ENCODE results near the gene EML4. TPM values are rescaled to one million over a fixed set of nuclear protein-coding genes. Genes with fewer than 3 reads are reported as not detected.

The EML4 gene
- total and polyA plus RNA-seq, 2 of the 13 experiments (the other 11 are each of a cell fraction or from before 2014, with no cell fraction given): 243 to 476 TPM

DNA sequence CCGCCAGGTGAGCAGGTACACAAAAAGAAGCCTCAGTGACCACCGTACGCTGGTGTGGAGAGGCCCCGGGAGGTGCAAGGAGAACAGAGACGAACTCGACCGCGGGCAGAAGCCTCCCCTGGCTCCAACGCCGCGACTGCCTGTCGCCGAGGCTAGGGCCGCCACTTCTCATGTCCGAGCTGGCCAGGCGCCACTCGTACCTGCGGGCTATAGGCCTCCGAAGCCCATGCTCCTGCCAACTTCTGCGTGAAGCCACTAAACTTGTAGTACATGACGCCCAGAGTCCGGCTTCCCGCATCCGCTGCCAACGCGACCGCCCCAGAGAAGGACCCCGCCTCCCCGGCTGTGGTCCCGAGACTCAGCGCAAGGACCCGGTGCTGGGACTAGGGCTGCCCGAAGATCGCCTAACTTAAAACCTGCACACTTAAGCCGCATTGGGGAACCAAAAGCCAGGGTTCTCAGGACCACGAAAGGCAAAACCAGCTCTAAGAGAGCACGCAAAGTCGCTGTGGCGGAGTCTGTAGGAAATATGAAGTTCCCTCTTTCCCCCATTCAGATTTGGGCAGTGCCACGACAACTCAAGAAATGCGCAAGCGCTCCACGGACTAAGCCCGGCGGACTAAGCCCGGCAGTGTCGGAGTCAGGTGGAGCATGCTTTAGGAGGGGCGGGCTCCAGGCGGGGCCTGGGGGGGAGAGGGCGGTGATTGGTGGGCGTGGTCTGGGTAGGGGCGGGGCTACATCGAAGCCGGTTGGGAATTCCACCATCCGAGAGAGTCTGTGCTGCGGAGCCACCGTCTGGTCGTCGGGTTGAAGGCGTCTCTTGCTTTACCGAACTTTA lies 192.0 kb downstream of the EML4 start, which contains the start of gene COX7A2L (continued):
- TF ChIP-seq, protein P1, sequence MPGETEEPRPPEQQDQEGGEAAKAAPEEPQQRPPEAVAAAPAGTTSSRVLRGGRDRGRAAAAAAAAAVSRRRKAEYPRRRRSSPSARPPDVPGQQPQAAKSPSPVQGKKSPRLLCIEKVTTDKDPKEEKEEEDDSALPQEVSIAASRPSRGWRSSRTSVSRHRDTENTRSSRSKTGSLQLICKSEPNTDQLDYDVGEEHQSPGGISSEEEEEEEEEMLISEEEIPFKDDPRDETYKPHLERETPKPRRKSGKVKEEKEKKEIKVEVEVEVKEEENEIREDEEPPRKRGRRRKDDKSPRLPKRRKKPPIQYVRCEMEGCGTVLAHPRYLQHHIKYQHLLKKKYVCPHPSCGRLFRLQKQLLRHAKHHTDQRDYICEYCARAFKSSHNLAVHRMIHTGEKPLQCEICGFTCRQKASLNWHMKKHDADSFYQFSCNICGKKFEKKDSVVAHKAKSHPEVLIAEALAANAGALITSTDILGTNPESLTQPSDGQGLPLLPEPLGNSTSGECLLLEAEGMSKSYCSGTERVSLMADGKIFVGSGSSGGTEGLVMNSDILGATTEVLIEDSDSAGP (CRISPR knock-in tag; IDR thresholded peaks at IDR 0.05; ENCODE audit: borderline replicate concordance): peak; percentile 89
- TF ChIP-seq RFXANK (CRISPR knock-in tag; IDR thresholded peaks at IDR 0.05) (peak; percentile 88), POLR2AphosphoS2 (IDR thresholded peaks at IDR 0.05; ENCODE audit: low read depth, low read length) (peak; percentile 24), KLF11 (CRISPR knock-in tag; IDR thresholded peaks at IDR 0.05) (peak; percentile 64), PCBP2 (optimal IDR thresholded peaks at IDR 0.05; ENCODE audit: low read depth, low read length, poor library complexity, severe bottlenecking) (no peak), ZNF768 (CRISPR knock-in tag; IDR thresholded peaks at IDR 0.05) (peak; percentile 85; the same call in 1 of the 2 replicates), ZNF761 (CRISPR knock-in tag; conservative IDR thresholded peaks at IDR 0.05) (no peak), NFE2L1 (CRISPR knock-in tag; IDR thresholded peaks at IDR 0.05; ENCODE audit: borderline replicate concordance) (no peak), CEBPG (CRISPR knock-in tag; IDR thresholded peaks at IDR 0.05) (no peak), POGZ (CRISPR knock-in tag; IDR thresholded peaks at IDR 0.05) (peak; percentile 83), SRSF1 (optimal IDR thresholded peaks at IDR 0.05; ENCODE audit: low read depth, low read length) (peak; percentile 31), ZNF205 (CRISPR knock-in tag; IDR thresholded peaks at IDR 0.05) (no peak), BCL6 (CRISPR knock-in tag; IDR thresholded peaks at IDR 0.05) (peak; percentile 14; the same call in 1 of the 2 replicates), ZNF225 (CRISPR knock-in tag; IDR thresholded peaks at IDR 0.05) (peak; percentile 78; the same call in 1 of the 2 replicates), ZNF292 (CRISPR knock-in tag; IDR thresholded peaks at IDR 0.05; ENCODE audit: borderline replicate concordance, low read depth) (peak; percentile 23; the same call in 1 of the 2 replicates), SMAD3 (CRISPR knock-in tag; IDR thresholded peaks at IDR 0.05) (peak; percentile 90)
- TF ChIP-seq, protein P2, sequence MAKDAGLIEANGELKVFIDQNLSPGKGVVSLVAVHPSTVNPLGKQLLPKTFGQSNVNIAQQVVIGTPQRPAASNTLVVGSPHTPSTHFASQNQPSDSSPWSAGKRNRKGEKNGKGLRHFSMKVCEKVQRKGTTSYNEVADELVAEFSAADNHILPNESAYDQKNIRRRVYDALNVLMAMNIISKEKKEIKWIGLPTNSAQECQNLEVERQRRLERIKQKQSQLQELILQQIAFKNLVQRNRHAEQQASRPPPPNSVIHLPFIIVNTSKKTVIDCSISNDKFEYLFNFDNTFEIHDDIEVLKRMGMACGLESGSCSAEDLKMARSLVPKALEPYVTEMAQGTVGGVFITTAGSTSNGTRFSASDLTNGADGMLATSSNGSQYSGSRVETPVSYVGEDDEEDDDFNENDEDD (CRISPR knock-in tag; IDR thresholded peaks at IDR 0.05; ENCODE audit: borderline replicate concordance): peak; percentile 67; the same call in 1 of the 2 replicates
- TF ChIP-seq, protein P3, sequence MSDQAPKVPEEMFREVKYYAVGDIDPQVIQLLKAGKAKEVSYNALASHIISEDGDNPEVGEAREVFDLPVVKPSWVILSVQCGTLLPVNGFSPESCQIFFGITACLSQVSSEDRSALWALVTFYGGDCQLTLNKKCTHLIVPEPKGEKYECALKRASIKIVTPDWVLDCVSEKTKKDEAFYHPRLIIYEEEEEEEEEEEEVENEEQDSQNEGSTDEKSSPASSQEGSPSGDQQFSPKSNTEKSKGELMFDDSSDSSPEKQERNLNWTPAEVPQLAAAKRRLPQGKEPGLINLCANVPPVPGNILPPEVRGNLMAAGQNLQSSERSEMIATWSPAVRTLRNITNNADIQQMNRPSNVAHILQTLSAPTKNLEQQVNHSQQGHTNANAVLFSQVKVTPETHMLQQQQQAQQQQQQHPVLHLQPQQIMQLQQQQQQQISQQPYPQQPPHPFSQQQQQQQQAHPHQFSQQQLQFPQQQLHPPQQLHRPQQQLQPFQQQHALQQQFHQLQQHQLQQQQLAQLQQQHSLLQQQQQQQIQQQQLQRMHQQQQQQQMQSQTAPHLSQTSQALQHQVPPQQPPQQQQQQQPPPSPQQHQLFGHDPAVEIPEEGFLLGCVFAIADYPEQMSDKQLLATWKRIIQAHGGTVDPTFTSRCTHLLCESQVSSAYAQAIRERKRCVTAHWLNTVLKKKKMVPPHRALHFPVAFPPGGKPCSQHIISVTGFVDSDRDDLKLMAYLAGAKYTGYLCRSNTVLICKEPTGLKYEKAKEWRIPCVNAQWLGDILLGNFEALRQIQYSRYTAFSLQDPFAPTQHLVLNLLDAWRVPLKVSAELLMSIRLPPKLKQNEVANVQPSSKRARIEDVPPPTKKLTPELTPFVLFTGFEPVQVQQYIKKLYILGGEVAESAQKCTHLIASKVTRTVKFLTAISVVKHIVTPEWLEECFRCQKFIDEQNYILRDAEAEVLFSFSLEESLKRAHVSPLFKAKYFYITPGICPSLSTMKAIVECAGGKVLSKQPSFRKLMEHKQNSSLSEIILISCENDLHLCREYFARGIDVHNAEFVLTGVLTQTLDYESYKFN (CRISPR knock-in tag; conservative IDR thresholded peaks at IDR 0.05): no peak; the same call in none of the 2 replicates
- TF ChIP-seq, protein P4, sequence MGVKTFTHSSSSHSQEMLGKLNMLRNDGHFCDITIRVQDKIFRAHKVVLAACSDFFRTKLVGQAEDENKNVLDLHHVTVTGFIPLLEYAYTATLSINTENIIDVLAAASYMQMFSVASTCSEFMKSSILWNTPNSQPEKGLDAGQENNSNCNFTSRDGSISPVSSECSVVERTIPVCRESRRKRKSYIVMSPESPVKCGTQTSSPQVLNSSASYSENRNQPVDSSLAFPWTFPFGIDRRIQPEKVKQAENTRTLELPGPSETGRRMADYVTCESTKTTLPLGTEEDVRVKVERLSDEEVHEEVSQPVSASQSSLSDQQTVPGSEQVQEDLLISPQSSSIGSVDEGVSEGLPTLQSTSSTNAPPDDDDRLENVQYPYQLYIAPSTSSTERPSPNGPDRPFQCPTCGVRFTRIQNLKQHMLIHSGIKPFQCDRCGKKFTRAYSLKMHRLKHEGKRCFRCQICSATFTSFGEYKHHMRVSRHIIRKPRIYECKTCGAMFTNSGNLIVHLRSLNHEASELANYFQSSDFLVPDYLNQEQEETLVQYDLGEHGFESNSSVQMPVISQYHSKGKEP (CRISPR knock-in tag; IDR thresholded peaks at IDR 0.05): no peak
- TF ChIP-seq, protein P5, sequence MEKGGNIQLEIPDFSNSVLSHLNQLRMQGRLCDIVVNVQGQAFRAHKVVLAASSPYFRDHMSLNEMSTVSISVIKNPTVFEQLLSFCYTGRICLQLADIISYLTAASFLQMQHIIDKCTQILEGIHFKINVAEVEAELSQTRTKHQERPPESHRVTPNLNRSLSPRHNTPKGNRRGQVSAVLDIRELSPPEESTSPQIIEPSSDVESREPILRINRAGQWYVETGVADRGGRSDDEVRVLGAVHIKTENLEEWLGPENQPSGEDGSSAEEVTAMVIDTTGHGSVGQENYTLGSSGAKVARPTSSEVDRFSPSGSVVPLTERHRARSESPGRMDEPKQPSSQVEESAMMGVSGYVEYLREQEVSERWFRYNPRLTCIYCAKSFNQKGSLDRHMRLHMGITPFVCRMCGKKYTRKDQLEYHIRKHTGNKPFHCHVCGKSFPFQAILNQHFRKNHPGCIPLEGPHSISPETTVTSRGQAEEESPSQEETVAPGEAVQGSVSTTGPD (CRISPR knock-in tag; IDR thresholded peaks at IDR 0.05): 0 out of 2 replicates have a peak, but pooled peaks have one; percentile 45

Data from HepG2 (cell line).